ENCODE results near the gene PRKCSH.

Gene PRKCSH

DNA sequence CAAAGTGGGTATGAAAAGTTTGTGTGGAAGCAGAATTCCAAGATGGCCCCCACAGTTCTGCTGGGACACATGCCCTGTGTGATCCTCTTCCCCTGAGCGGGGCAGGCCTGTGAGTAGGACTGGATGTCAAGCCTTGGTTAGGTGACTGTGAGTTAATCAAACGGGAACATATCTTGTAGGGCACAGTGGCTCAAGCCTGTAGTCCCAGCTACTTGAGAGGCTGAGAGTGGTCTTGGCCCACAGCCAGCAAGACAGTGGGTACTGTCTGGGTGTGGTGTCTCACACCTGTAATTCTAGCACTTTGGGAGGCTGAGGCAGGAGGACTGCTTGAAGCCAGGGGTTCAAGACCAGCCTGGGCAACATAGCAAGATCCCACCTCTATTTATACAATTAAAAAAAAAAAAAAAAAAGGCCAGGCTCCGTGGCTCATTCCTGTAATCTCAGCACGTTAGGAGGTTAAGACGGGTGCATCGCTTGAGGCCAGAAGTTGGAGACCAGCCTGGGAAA lies 63.8 kb downstream of the PRKCSH start:
- DNase-seq (ENCODE audit: low spot score), result no peak

DNA sequence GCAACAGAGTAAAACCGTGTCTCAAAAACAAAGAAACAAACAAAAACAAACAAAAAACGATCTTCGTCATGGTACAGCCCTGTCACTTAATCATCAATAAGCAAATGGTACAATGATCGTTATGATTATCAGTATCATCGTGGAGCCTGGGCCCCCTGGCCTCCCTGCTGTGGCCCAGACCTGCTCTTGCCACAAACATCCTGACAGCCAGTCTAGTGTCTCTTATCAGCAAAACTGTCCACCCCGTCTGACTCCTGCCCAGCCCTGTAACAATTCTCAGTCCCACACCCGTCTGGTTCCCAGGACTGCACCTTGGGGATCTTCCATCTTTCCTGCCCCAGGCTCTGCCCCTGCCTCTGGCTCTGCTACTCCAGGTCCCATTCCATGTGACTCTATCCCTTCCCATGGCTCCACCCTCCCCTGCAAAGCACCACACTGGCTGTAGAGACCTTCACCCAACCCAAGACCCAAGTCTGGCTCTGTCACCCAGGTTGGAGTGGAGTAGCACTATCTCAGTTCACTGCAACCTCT lies 64.5 kb downstream of the PRKCSH start:
- no peak for DNase-seq (ENCODE audit: low spot score)

Measured in iPS-NIHi11 (cell line).